ENCODE data around the gene EGR2.

GRCh38 chr10:62813981-62814380, 2.2 kb downstream of the EGR2 start:
- TF ChIP-seq, protein P1, sequence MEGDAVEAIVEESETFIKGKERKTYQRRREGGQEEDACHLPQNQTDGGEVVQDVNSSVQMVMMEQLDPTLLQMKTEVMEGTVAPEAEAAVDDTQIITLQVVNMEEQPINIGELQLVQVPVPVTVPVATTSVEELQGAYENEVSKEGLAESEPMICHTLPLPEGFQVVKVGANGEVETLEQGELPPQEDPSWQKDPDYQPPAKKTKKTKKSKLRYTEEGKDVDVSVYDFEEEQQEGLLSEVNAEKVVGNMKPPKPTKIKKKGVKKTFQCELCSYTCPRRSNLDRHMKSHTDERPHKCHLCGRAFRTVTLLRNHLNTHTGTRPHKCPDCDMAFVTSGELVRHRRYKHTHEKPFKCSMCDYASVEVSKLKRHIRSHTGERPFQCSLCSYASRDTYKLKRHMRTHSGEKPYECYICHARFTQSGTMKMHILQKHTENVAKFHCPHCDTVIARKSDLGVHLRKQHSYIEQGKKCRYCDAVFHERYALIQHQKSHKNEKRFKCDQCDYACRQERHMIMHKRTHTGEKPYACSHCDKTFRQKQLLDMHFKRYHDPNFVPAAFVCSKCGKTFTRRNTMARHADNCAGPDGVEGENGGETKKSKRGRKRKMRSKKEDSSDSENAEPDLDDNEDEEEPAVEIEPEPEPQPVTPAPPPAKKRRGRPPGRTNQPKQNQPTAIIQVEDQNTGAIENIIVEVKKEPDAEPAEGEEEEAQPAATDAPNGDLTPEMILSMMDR (conservative IDR thresholded peaks at IDR 0.05): no peak
- TF ChIP-seq ZFX (IDR thresholded peaks at IDR 0.05): no peak

Data from C4-2B (cell line).